AG04449 (cell line): ENCODE measurements around the gene CFAP43.
"Not testable (repeated sequence)": the region's sequence is repeated elsewhere in the genome, so short reads cannot be mapped to it uniquely, and the experiment has no call there.

Experiments
- CTCF ChIA-PET: fragments of 350-600 bp; formaldehyde crosslinking; extraction: SDS; loops from one replicate; lab custom pipeline; 2021; ENCODE audit warnings: antibody characterized with exemption; lab: Yijun Ruan, JAX
- POLR2A ChIA-PET: fragments of 400-600, 350-600 bp; formaldehyde crosslinking; extraction: SDS; loops from one replicate; lab custom pipeline; 2020; ENCODE audit warnings: antibody characterized with exemption, inconsistent platforms; lab: Yijun Ruan, JAX
- DNase-seq: peaks from one replicate; pipeline ENCODE4 v3.0.0-alpha.2; 2010; ENCODE audit warnings: low read depth, low spot score
- H3K4me3 ChIP-seq: 2 replicates; pipeline ENCODE4 v1.5.1; 2011; ENCODE audit warnings: low read depth, mild to moderate bottlenecking, control low read depth, low read length
- CTCF ChIP-seq: IDR thresholded peaks from one replicate; pipeline ENCODE4 v1.5.1; 2011; ENCODE audit warnings: mild to moderate bottlenecking, moderate library complexity, low read length, control low read depth, inconsistent platforms; ENCODE audit not compliant: insufficient read depth; ENCODE audit errors: missing control alignments

Gene CFAP43

GRCh38 chr10:104254493-104255310, 22.5 kb upstream of the CFAP43 start, which contains the start of gene GSTO1:
TSS of gene GSTO1 (plus strand) at chr10:104254892. CDS start at chr10:104254929, 37 bp downstream.
- ChIA-PET CTCF (interaction anchor here (0.8 to 5.2 kb wide), 8 partner anchors 8 to 367 kb away, joined by 3 to 29 read pairs (median 4); partner anchors contain the start of genes CFAP43 and CFAP58), POLR2A (interaction anchor here (0.6 to 2.4 kb wide), 8 partner anchors 12 to 379 kb away, joined by 3 to 14 read pairs (median 3); partner anchors contain the start of genes GSTO2 and SFR1)
- no peak for DNase-seq
- peak within 1 kb of the TSS; percentile 81 for H3K4me3 ChIP-seq
- peak; percentile 3 for TF ChIP-seq CTCF

GRCh38 chr10:104253606-104254410, 21.6 kb upstream of the CFAP43 start:
- TF ChIP-seq CTCF, result no peak
- no peak for DNase-seq
- H3K4me3 ChIP-seq, result peak overlapping the region; percentile 81
- POLR2A ChIA-PET, result interaction anchor here (0.9 to 2.2 kb wide), 3 partner anchors 13 to 20 kb away, joined by 3 to 14 read pairs (median 4); partner anchors contain the start of gene GSTO2
- CTCF ChIA-PET, result interaction anchor here (0.8 to 5.2 kb wide), 11 partner anchors 9 to 369 kb away, joined by 3 to 29 read pairs (median 3); partner anchors contain the start of genes CFAP43 and CFAP58

- DNase-seq, result no peak
- CTCF ChIA-PET, result interaction anchor here (0.9 to 4.2 kb wide), 4 partner anchors 10 to 368 kb away, joined by 3 to 20 read pairs (median 6); no protein-coding TSS in a partner anchor
- no peak for TF ChIP-seq CTCF
- no peak overlapping the region for H3K4me3 ChIP-seq
- POLR2A ChIA-PET, result no interaction called here
These were observed 20.9 kb upstream of the CFAP43 start for GRCh38 chr10:104253106-104253505.

GRCh38 chr10:104252368-104252767, 20.2 kb upstream of the CFAP43 start:
- TF ChIP-seq CTCF, result no peak
- DNase-seq, result no peak
- no peak overlapping the region for H3K4me3 ChIP-seq
- ChIA-PET CTCF (interaction anchor here (2.0 to 4.2 kb wide), 2 partner anchors 39 to 368 kb away, joined by 7 to 20 read pairs; no protein-coding TSS in a partner anchor), POLR2A (no interaction called here)

- TF ChIP-seq CTCF, result no peak
- DNase-seq, result no peak
- H3K4me3 ChIP-seq, result no peak overlapping the region
- POLR2A ChIA-PET, result no interaction called here
- CTCF ChIA-PET, result no interaction called here
These were observed 19.3 kb upstream of the CFAP43 start for GRCh38 chr10:104251443-104251842.

- no peak overlapping the region for H3K4me3 ChIP-seq
- DNase-seq, result no peak
- no peak for TF ChIP-seq CTCF
- POLR2A ChIA-PET, result no interaction called here
- CTCF ChIA-PET, result no interaction called here
These were observed 18.2 kb upstream of the CFAP43 start for GRCh38 chr10:104250371-104250770.

GRCh38 chr10:104248931-104249330, 16.8 kb upstream of the CFAP43 start:
- POLR2A ChIA-PET, DNase-seq, CTCF ChIA-PET, H3K4me3 ChIP-seq: not testable (repeated sequence)
